HepG2 (cell line): ENCODE results near the gene EEPD1. TPM values are rescaled to one million over a fixed set of nuclear protein-coding genes. Genes with fewer than 3 reads are reported as not detected.

ENCODE experiments used
- CEBPB ChIP-seq: IDR thresholded peaks from 2 replicates; pipeline ENCODE4 v1.6.1; 2011; ENCODE audit warnings: low read depth, low read length, improper control_type of control experiment, borderline replicate concordance
- ERF ChIP-seq: IDR thresholded peaks from 2 replicates; pipeline ENCODE4 v1.6.1; 2018; ENCODE audit warnings: missing biosample characterization, missing genetic modification reagents
- HMGXB3 ChIP-seq: sonication (generic); formaldehyde crosslinking; IDR thresholded peaks from 2 replicates; pipeline ENCODE4 v1.4.0; 2020; ENCODE audit warnings: missing genetic modification reagents, borderline replicate concordance
- HNF1B ChIP-seq: sonication (generic); formaldehyde crosslinking; IDR thresholded peaks from 2 replicates; pipeline ENCODE4 v1.5.1; 2020; ENCODE audit warnings: mild to moderate bottlenecking, moderate library complexity, missing genetic modification reagents
- RNF219 ChIP-seq: sonication (generic); formaldehyde crosslinking; IDR thresholded peaks from 2 replicates; pipeline ENCODE4 v1.5.0; 2020; ENCODE audit warnings: mild to moderate bottlenecking, missing genetic modification reagents
- SAP130 ChIP-seq: IDR thresholded peaks from 2 replicates; pipeline ENCODE4 v1.6.1; 2016; ENCODE audit warnings: low read depth
- SMARCE1 ChIP-seq: fragments of 450-650 bp; IDR thresholded peaks from 2 replicates; pipeline ENCODE4 v1.6.1; 2017; ENCODE audit warnings: borderline replicate concordance
- ZFP62 ChIP-seq: sonication (generic); formaldehyde crosslinking; IDR thresholded peaks from 2 replicates; pipeline ENCODE4 v1.4.0; 2020; ENCODE audit warnings: missing genetic modification reagents
- ZNF44 ChIP-seq: sonication (generic); formaldehyde crosslinking; IDR thresholded peaks from 2 replicates; pipeline ENCODE4 v1.5.1; 2020; ENCODE audit warnings: mild to moderate bottlenecking, missing genetic modification reagents
- ZNF556 ChIP-seq: sonication (generic); formaldehyde crosslinking; IDR thresholded peaks from 2 replicates; pipeline ENCODE4 v1.4.0; 2020; ENCODE audit warnings: mild to moderate bottlenecking, missing genetic modification reagents, borderline replicate concordance
- ZNF616 ChIP-seq: sonication (generic); formaldehyde crosslinking; IDR thresholded peaks from 2 replicates; pipeline ENCODE4 v1.5.0; 2020; ENCODE audit warnings: low read depth, mild to moderate bottlenecking, missing genetic modification reagents
- ZNF629 ChIP-seq: sonication (generic); formaldehyde crosslinking; conservative IDR thresholded peaks from 2 replicates; pipeline ENCODE4 v1.5.0; 2020; ENCODE audit warnings: missing genetic modification reagents
- ZNF788 ChIP-seq: sonication (generic); formaldehyde crosslinking; IDR thresholded peaks from 2 replicates; pipeline ENCODE4 v1.5.0; 2020; ENCODE audit warnings: mild to moderate bottlenecking, missing genetic modification reagents, borderline replicate concordance
- ZNF790 ChIP-seq: sonication (generic); formaldehyde crosslinking; IDR thresholded peaks from 2 replicates; pipeline ENCODE4 v1.8.0; 2022; ENCODE audit warnings: missing genetic modification reagents, mild to moderate bottlenecking, borderline replicate concordance
- polyA plus RNA-seq, 8 experiments: library from polyadenylated mRNA; depleted of rRNA in 3 of 8; stranded (reverse) in 7 of 8; unstranded in 1 of 8; fragments of >200 nt; fragmentation: Illumina TruSeq in 4 of 8; extraction: Trizol in 4 of 8; gene quantifications; 2 replicates each; pipeline versions ENCODE4 v1.2.1 to v1.2.3, GENCODE V29; 2011 to 2016; ENCODE audit warnings: low read depth in 4 of 8, missing spikeins in 1 of 8, mixed read lengths in 1 of 8; ENCODE audit not compliant: insufficient read depth in 1 of 8
- total RNA-seq, 5 experiments: library from RNA; depleted of rRNA; stranded (reverse); fragments of >200 nt; fragmentation: Illumina TruSeq; extraction: Trizol; gene quantifications; 2 replicates each; pipeline ENCODE4 v1.2.3, GENCODE V29; 2016; ENCODE audit warnings: low read depth in 1 of 5

Gene EEPD1
- total and polyA plus RNA-seq, 2 of the 13 experiments (the other 11 are each of a cell fraction or from before 2014, with no cell fraction given), result 10.1 to 16.4 TPM

- TF ChIP-seq RNF219 (no peak), ZNF790 (CRISPR knock-in tag) (no peak), CEBPB (no peak), ZNF629 (CRISPR knock-in tag) (no peak), ZFP62 (CRISPR knock-in tag) (no peak), ZNF556 (no peak), HMGXB3 (CRISPR knock-in tag) (no peak), ZNF44 (CRISPR knock-in tag) (no peak), SAP130 (peak; percentile 77), ERF (CRISPR knock-in tag) (0 out of 2 replicates have a peak, but pooled peaks have one; percentile 48), SMARCE1 (no peak), HNF1B (CRISPR knock-in tag) (no peak), ZNF788 (CRISPR knock-in tag) (no peak), ZNF616 (CRISPR knock-in tag) (no peak)
Measured at GRCh38 chr7:36157527-36158320, 4.7 kb downstream of the EEPD1 start (continued).
